Endodermal cell (in vitro differentiated cells): ENCODE results near the gene KRTAP21-1. TPM values are rescaled to one million over a fixed set of nuclear protein-coding genes. Genes with fewer than 3 reads are reported as not detected.

Experiments
- DNase-seq: peaks from one replicate; pipeline ENCODE4 v3.0.0-alpha.2; 2017
- H3K27ac ChIP-seq: 2 replicates; pipeline ENCODE4 v1.5.1; 2013; ENCODE audit warnings: mild to moderate bottlenecking, low read depth, low read length, moderate library complexity
- H3K27me3 ChIP-seq: 2 replicates; pipeline ENCODE4 v1.6.1; 2013; ENCODE audit warnings: mild to moderate bottlenecking, low read length, moderate library complexity; ENCODE audit not compliant: insufficient read depth, control insufficient read depth, poor library complexity, severe bottlenecking
- H3K36me3 ChIP-seq: 2 replicates; pipeline ENCODE4 v1.7.0; 2013; ENCODE audit warnings: mild to moderate bottlenecking, low read length, moderate library complexity; ENCODE audit not compliant: control insufficient read depth, insufficient read depth
- H3K4me1 ChIP-seq: one replicate; pipeline ENCODE4 v1.7.0; 2013; ENCODE audit warnings: low read length; ENCODE audit not compliant: control insufficient read depth, insufficient read depth
- H3K4me3 ChIP-seq: 2 replicates; pipeline ENCODE4 v1.5.1; 2013; ENCODE audit warnings: mild to moderate bottlenecking, low read length, moderate library complexity
- H3K9ac ChIP-seq: 2 replicates; pipeline ENCODE4 v1.6.1; 2013; ENCODE audit warnings: mild to moderate bottlenecking, low read length, moderate library complexity; ENCODE audit not compliant: poor library complexity, severe bottlenecking; ENCODE audit errors: extremely low read depth
- H3K9me3 ChIP-seq: 2 replicates; pipeline ENCODE4 v1.6.1; 2013; ENCODE audit warnings: mild to moderate bottlenecking, low read length, moderate library complexity; ENCODE audit not compliant: control insufficient read depth
- H3K27ac Mint-ChIP-seq: 2 replicates; pipeline ENCODE4 v1.8.0; 2020; ENCODE audit warnings: mixed read lengths
- H3K27me3 Mint-ChIP-seq: 2 replicates; pipeline ENCODE4 v1.8.0; 2021; ENCODE audit warnings: mild to moderate bottlenecking, mixed read lengths; ENCODE audit not compliant: insufficient read depth
- H3K36me3 Mint-ChIP-seq: 2 replicates; pipeline ENCODE4 v1.8.0; 2020; ENCODE audit warnings: low read depth, mixed read lengths
- H3K4me1 Mint-ChIP-seq: 2 replicates; pipeline ENCODE4 v1.8.0; 2020; ENCODE audit warnings: mixed read lengths
- H3K4me3 Mint-ChIP-seq: 2 replicates; pipeline ENCODE4 v1.8.0; 2020; ENCODE audit warnings: mild to moderate bottlenecking, moderate library complexity, mixed read lengths
- H3K9me3 Mint-ChIP-seq: 2 replicates; pipeline ENCODE4 v1.8.0; 2020; ENCODE audit warnings: mild to moderate bottlenecking, mixed read lengths
- WGBS, 2 experiments: methylation state at CpG; one replicate each; pipeline versions ENCODE4 v1.1.5 to v1.1.7; 2013; ENCODE audit warnings: missing lambda C conversion rate in 2 of 2, mixed read lengths in 1 of 2; ENCODE audit not compliant: insufficient coverage in 1 of 2, insufficient read length in 1 of 2; 5-methylcytosine and 5-hydroxymethylcytosine counted together
- total RNA-seq, 2 donors: library from RNA; stranded (reverse); fragmentation: NEBNext Ultra II Directional in 1 of 2; extraction: Animal tissue kit (Norgen Biotek cat#: 25700) in 1 of 2; gene quantifications; 2 replicates in 1 of 2; 3 replicates in 1 of 2; pipeline ENCODE4 v1.2.1, GENCODE V29; 2021
- TF ChIP-seq, protein P1 (sequence below): fragments of 200-600 bp; sonication (generic); conservative IDR thresholded peaks from 2 replicates; pipeline ENCODE4 v1.5.0; 2021; ENCODE audit warnings: antibody characterized with exemption, mild to moderate bottlenecking

KRTAP21-1 gene
- total RNA-seq, 2 donors from 2014 or later = not detected

DNA sequence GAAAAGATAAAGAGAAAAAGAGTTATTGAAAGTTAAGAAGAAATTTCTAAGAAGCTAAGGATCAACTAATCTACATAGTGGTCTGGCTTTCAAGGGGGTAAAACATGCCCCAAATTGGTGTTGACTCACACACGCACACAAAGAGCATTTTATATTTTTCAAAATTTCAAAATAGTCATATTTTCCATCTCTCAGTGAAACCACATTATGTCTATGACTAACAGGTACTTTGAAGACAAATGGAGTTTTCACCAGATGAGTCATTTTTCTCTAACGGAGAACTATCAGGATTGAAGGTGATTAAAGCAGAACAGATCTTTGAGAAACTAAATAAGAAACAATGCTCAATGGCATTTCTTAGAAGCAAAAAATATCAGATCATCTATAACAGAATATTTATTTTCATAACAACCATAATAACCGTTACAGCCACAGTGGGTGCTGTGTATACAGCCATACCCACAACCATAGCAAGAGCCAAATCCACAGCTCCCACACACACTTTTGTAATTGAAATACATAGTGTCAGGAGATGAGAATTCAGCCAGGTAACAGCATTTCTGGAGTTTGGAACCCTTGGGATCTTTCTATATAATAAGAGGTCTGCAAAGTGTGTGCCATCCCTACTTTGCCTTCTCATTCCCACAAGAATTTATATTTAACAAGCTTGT, 36.9 kb downstream of the KRTAP21-1 start, which contains the start of gene KRTAP21-3:
Gene KRTAP21-3, minus strand, starts transcription at position 539 of the 671 bp plus-strand sequence. Its CDS starts 18 bp downstream, at position 521.
- no peak within 1 kb of the TSS for H3K4me3 Mint-ChIP-seq
- no peak within 1 kb of the TSS for H3K27ac Mint-ChIP-seq
- no peak within 1 kb of the TSS for H3K4me3 ChIP-seq
- no peaks in the 10 kb centered on the region for H3K36me3 ChIP-seq
- no peaks in the 10 kb centered on the region for H3K27me3 Mint-ChIP-seq
- H3K9me3 ChIP-seq = no peaks in the 10 kb centered on the region
- H3K27me3 ChIP-seq = no peaks in the 10 kb centered on the region
- no peak for DNase-seq
- no peak within 1 kb of the TSS for H3K9ac ChIP-seq
- H3K4me1 ChIP-seq = no peaks in the 10 kb centered on the region
- H3K27ac ChIP-seq = no peak within 1 kb of the TSS
- WGBS, 2 experiments = 87% methylated on average over 3 of the region's 3 CpGs; no CpG with 5 or more reads in 1 of the 2 experiments
- TF ChIP-seq, protein P1, sequence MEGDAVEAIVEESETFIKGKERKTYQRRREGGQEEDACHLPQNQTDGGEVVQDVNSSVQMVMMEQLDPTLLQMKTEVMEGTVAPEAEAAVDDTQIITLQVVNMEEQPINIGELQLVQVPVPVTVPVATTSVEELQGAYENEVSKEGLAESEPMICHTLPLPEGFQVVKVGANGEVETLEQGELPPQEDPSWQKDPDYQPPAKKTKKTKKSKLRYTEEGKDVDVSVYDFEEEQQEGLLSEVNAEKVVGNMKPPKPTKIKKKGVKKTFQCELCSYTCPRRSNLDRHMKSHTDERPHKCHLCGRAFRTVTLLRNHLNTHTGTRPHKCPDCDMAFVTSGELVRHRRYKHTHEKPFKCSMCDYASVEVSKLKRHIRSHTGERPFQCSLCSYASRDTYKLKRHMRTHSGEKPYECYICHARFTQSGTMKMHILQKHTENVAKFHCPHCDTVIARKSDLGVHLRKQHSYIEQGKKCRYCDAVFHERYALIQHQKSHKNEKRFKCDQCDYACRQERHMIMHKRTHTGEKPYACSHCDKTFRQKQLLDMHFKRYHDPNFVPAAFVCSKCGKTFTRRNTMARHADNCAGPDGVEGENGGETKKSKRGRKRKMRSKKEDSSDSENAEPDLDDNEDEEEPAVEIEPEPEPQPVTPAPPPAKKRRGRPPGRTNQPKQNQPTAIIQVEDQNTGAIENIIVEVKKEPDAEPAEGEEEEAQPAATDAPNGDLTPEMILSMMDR = no peak
- H3K4me1 Mint-ChIP-seq = no peaks in the 10 kb centered on the region
- peaks cover 3% of the 10 kb centered on the region for H3K9me3 Mint-ChIP-seq
- no peaks in the 10 kb centered on the region for H3K36me3 Mint-ChIP-seq

- H3K36me3 ChIP-seq = no peaks in the 10 kb centered on the region
- H3K27ac Mint-ChIP-seq = no peak overlapping the region
- no peak overlapping the region for H3K4me3 ChIP-seq
- WGBS, 2 experiments = 100% methylated on average over 1 of the region's 2 CpGs; no CpG with 5 or more reads in 1 of the 2 experiments
- H3K4me1 Mint-ChIP-seq = no peaks in the 10 kb centered on the region
- peaks cover 5% of the 10 kb centered on the region for H3K9me3 Mint-ChIP-seq
- no peaks in the 10 kb centered on the region for H3K27me3 ChIP-seq
- no peak overlapping the region for H3K27ac ChIP-seq
- no peak overlapping the region for H3K4me3 Mint-ChIP-seq
- H3K4me1 ChIP-seq = no peaks in the 10 kb centered on the region
- H3K27me3 Mint-ChIP-seq = no peaks in the 10 kb centered on the region
- H3K9ac ChIP-seq = no peak overlapping the region
- no peaks in the 10 kb centered on the region for H3K36me3 Mint-ChIP-seq
- no peak for DNase-seq
- no peaks in the 10 kb centered on the region for H3K9me3 ChIP-seq
- TF ChIP-seq, protein P1 = no peak
Observed at GRCh38 chr21:30717105-30717504, 38.1 kb downstream of the KRTAP21-1 start.

- no peaks in the 10 kb centered on the region for H3K9me3 ChIP-seq
- TF ChIP-seq, protein P1 = no peak
- H3K27me3 ChIP-seq = no peaks in the 10 kb centered on the region
- peaks cover 12% of the 10 kb centered on the region for H3K9me3 Mint-ChIP-seq
- H3K4me3 Mint-ChIP-seq = no peak overlapping the region
- no peaks in the 10 kb centered on the region for H3K36me3 ChIP-seq
- no peaks in the 10 kb centered on the region for H3K27me3 Mint-ChIP-seq
- no peak overlapping the region for H3K9ac ChIP-seq
- H3K4me1 ChIP-seq = no peaks in the 10 kb centered on the region
- H3K27ac Mint-ChIP-seq = no peak overlapping the region
- no peak overlapping the region for H3K27ac ChIP-seq
- no peaks in the 10 kb centered on the region for H3K36me3 Mint-ChIP-seq
- DNase-seq = no peak
- no peak overlapping the region for H3K4me3 ChIP-seq
- H3K4me1 Mint-ChIP-seq = no peaks in the 10 kb centered on the region
- WGBS, 2 experiments = 86% methylated on average over 2 of the region's 2 CpGs; no CpG with 5 or more reads in 1 of the 2 experiments
Observed at GRCh38 chr21:30714946-30715345, 40.3 kb downstream of the KRTAP21-1 start.
